NCI-H2227 (cell line): ENCODE results near the gene GSG1L.
A peak's percentile ranks its signal among the peaks of the same experiment; 100 is the strongest.
"Not testable (repeated sequence)": the region's sequence is repeated elsewhere in the genome, so short reads cannot be mapped to it uniquely, and the experiment has no call there.

ENCODE experiments used
- DNase-seq: peaks from one replicate; lab custom pipeline; 2025; ENCODE audit not compliant: unreplicated experiment; lab: John Stamatoyannopoulos, UW

GSG1L gene

DNA sequence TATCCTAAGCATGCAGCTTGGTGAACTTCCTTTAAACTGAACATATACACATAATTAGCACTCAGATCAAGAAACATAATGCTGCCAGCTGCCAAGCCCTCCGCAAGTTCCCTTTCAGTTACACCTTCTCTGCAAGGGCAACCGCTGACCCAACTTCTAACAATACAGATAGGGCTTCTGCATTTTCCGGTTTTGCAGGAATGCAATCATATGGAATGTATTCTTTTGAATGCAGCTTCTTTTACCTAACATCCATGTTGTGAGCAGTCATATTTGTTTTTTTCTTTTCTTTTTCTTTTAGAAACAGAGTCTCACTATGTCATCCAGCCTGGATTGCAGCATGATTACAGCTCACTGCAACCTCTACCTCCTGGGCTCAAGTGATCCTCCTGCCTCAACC lies 110.7 kb downstream of the GSG1L start:
- no peak for DNase-seq

DNA sequence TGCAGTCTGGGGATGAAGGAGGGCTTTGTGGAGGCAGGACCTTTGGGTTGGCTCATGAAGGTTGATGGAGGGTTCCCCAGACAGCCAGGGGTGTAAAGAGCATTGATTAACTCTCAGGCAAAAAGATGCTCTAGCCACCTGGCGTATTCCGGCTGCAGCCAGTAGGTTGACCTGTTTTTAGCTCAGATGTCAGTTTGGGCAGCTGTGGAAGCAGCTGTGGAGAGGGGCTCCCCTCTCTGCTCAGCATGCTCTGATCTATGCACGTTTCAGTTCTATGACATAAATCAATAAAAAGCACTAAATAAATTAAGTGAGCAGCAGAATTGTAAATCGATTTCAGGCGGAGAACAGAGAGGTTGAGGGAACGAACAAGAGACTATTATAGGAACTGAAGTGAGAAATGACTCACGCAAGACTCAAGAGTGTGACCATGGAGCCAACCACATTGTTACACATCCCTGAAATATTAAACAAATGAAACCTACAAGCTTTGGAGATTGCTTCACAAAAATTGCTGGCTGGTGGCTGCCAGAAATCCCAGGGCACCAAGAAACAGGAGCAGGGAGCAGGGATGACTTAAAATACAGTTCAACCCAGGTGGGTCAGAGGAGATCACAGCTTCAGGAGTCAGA lies 111.9 kb downstream of the GSG1L start:
- no peak for DNase-seq

DNA sequence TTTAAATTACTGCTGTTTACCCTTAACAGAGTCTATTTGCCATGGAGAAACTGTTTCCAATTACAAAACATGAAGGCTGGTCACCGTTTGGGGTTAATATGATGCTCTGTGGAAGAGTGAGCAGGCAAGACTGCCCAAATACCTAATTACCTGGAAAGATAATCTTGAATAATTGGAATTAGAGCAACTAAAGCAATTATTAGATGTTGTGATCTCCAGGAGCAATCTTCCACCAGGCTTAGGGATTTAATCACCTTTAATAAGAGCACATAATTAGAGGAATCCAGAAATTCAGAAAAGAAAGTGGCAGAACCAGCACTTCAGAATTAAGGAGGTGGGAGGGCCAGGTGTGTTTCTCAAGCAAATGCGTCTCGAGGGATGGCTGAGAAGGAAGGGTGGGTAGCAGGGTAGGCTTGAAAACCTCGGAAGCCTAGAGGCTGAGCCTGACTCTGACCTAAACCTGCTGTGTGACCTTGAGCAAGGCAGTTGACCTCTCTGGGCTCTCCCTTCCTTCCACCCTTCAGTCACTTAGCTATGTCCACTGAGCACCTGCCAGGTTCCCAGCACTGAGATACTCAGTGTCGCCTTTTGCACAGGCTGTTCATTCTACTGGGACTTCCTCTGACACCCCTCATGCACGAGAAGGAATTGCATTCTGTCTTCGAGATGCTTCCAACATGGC lies 113.2 kb downstream of the GSG1L start:
- DNase-seq = no peak

DNA sequence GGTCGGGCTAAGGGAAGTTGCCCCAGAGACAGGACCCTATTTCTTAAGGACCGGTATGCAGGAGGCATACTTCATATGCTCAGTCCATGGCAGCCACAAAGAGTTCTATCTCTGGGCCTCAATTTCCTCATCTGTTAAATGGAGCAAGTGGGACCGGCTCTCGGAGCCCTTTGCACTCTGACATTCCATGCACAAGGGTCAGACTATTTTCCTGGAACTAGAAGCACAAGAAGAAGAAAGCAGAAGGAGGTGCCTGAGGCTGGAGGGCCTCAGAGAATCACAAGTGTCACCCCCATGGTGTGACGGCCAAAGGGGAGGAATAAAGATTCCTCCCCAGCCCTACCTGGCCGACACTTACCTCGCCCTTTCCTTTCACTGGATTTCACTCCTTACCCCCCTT lies 115.8 kb downstream of the GSG1L start:
- DNase-seq = no peak

DNA sequence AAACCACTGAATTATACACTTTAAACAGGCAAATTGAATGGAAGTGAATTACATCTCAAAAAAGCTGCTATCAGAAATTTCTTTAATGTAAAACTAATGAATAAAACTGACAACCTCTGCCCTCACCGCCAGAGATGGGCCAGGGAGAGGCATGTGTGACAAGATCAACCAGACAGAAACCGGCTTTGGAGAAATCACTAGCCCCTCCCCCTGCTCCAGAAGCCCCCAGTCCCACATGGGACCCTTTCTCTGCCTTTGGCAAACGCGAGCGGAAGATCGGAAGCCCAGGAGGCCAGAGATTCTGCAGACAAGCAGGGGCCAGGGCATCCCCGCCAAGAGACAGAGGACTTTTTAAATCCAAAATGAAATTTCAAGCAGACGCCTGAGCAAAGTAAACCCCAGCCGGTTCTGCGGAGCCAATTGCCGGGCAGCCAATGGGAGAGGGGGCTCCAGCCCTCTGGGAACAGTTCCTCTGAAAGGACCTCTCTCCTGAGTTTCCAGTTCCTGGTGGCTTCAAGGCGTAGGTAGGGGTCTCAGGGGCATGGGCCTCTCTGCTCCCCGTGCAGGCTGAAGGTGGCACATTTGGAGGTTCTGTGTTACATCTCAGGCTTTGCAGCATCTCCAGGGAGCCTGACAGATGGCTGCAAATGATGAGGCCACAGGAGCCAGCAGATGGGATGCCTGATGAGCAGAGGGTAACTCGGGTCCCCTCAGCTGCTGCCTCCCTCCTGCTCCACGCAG lies 118.1 kb downstream of the GSG1L start:
- no peak for DNase-seq

DNA sequence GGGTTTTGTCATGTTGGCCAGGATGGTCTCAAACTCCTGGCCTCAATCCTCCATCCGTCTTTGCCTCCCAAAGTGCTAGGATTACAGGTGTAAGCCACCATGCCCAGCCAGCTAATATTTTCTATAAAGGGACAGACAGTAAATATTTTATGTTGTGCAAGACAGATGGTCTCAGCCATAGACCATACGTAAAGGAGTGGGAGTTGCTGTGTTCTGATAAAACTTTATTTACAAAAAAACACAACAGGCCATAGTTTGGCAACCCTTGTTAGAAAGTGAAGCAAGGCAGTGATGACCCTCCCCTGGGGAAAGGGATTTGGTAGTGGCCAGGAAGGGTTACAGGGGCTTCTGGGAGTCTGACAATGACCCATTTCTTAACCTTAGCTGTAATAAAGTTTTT lies 119.7 kb downstream of the GSG1L start:
- no peak for DNase-seq

DNA sequence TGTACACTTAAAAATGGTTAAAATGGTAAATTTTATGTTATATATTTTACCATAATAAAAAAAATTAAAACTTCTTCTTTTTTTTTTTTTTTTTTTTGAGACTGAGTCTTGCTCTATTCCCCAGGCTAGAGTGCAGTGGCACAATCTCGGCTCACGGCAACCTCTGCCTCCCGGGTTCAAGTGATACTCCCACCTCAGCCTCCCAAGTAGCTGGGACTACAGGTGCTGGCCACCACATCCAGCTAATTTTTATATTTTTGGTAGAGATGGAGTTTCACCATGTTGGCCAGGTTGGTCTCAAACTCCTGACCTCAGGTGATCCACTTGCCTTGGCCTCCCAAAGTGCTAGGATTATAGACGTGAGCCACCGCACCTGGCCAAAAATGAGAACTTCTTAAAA lies 121.4 kb downstream of the GSG1L start:
- not testable (repeated sequence) for DNase-seq

DNA sequence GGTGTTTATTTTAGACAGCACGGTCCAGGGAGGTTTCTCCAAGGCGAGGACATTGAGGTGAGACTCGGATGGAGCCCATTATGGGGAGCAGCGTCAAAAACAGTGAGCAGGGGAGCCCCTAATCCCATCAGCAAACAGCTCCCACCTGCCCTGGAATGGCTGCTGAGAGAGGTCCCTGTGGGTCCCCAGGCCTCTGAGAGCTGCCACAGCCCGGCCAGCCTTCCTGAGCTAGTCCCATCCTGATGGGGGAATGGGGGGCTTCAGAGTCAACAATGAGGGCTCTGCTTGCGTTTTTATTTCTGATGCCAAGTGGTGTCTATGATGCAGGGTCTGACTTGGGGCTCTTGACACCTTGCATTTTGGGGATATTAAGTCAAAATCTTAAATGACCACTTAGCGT lies 128.4 kb downstream of the GSG1L start:
- DNase-seq = no peak

DNA sequence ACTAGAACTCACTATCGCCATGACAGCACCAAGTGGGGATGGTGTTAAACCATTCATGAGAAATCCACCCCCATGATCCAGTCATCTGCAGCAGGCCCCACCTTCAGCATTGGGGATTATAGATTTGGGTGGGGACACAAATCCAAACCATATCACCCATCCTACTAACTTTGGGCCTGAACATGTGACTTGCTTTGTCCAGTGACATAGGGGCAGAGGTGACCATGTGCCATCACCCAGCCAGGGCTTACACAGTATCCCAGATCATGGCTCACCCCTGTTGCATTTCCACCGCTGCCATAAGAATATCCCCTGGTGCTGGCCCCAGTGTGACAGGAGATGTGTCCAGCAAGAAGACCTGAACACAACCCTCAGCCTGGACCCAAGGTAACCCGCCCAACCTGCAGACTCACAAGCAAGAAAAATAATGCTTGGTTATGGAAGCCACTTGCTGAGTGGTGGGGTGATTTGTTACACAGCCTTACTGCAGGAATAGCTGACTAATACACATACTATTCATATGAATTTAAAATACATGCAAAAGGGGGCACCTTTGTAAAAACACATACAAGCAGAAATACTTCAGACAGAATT lies 130.9 kb downstream of the GSG1L start:
- DNase-seq = no peak

DNA sequence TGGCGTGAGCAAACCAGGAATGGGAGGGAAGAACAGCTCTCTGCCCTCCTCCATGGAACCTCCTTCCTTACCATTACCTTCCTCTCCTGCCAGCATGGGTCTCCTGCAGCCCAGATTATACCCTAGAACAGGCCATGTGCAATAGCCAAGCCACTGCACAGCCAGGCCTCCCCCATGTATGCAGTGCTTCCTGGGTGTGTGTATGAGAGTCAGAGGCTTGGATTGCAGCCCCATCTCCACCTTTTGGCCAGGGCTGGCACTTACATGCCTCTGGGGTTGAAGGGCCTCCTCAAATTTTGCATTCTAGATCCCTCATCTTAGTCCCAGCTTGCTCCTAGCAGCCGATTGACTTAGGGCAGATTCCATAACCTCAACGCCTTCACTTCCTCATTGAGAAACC lies 133.7 kb downstream of the GSG1L start:
- no peak for DNase-seq

DNA sequence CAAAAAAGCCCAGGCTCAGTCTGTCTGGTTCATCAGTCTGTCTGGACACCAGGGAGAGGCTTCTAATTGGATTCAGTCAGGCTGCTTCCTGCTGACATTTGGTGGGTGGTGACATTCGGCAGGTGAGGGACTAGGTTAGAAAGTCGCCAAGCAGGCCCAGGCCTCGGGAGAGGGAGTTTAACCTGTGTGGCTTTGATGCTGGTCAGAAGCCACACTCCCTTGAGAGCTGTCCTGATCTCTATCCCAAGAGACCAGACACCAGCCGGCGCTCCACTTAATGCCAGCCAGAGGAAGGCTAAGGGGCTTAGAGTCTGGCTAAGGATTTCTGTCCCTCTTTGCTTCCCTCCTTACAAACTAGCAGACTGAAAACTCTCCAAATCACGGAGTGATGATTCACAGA lies 135.0 kb downstream of the GSG1L start:
- no peak for DNase-seq

DNA sequence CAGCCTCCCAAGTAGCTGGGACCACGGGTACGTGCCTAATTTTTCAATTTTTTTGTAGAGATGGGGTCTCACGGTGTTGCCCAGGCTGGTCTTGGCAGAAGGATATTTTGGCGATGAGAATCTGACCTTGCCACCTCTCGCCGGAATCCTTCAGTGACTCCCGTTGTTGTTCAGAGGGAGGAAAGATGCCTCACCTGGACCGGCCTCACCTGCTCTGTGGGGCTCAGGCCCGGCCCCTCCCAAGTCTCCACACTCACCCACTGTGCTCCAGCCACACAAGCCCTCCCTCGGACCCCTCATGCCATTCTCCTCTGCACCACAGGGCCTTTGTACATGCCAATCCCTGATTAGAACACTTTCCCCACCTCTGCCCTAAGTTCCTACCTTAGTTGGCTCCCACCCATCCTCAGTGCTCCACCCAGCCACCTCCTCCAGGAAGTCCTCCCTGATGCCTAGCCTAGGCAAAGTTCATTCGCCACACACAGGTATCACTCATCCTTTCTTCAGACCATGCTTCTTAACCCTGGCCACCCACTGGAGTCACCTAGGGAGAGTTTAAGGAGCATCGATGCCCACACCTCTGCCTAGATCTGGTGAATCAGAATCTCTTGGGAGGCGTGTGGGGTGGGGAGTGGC lies 136.1 kb downstream of the GSG1L start:
- no peak for DNase-seq

DNA sequence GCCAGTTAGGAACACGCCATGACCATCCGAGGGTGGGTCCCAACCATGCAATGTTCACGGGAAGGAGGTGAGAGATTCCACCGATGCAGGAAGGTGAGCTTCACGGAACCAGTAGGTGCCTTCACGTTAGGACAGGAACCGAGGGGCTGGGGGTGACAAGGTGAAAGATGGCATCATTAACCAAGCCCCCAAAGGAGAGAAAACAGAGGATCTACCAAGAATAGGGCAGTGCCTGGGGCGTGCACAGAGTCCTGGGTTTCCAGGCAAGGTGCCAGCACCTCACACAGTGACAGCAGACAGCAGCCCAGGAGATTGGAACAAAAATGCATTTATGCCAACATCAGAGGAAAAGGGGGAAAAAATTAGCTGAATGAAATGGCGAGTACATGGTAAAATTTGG lies 137.9 kb downstream of the GSG1L start:
- no peak for DNase-seq

DNA sequence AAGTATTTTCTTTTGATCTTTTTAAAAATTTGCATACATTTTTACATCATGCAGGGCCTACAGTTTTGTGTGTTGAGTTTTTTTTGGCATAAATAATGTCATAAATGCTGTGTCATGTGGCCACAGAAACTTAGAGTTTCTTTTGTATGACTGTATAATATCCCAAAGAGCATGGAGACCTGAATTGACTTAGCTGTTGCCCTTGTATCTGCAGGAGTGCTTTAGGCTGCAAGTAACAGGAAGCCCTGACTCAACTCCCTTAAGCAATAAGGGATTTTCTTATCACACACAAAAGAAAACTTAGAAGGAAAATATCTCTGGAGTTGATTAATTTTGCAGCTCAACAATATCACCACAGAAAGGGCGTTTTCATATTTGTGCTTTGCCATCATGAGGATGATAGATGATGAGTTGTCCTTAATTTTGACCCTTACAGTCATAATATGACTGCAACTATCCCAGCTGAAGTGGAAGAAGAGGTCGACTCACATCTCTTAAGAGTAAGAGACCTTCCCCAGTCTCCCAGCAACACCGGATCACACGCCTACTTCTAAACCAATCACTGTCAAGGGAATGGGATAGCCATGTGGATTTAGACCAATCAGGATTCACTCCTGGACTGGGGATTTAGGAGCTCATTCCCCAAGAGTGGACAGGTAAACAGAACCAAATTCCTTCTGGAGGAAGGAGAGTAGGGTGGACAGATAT lies 138.9 kb downstream of the GSG1L start:
- no peak for DNase-seq

DNA sequence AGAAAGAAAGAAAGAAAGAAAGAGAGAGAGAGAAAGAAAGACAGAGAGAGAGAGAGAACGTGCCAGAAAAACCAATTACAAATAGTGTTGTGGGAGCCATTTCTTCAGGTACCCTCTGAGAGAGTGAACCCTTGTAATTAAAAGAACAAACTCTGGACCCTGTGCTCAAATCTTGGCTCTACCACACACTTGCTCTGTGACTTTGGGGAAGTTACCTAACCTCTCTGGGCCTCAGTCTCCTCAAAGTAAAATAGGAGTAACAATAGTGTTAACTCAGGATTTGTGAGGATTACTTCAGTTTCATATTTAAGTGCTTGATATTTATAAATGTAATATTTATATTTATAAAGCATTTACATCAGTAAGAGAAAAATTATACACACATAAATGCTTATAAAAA lies 139.8 kb downstream of the GSG1L start:
- DNase-seq = no peak

DNA sequence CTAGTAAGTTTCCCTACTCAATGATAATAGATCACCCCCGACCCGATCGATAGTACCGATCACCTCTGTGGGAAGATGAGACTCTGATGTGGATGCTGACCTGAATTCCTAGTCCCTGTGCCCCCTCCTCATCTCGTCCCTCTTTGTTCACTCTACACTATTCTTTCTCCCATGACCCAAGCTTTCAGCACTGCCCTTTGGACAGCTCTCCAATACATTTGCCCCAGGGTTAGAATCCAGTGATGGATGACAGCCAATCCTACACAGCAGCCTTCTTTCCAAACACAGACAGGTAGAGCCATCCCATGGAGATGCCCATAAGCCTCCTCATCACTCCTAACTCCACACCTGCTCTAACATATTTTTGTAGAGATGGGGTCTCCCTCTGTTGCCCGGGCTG lies 141.1 kb downstream of the GSG1L start:
- DNase-seq = no peak

DNA sequence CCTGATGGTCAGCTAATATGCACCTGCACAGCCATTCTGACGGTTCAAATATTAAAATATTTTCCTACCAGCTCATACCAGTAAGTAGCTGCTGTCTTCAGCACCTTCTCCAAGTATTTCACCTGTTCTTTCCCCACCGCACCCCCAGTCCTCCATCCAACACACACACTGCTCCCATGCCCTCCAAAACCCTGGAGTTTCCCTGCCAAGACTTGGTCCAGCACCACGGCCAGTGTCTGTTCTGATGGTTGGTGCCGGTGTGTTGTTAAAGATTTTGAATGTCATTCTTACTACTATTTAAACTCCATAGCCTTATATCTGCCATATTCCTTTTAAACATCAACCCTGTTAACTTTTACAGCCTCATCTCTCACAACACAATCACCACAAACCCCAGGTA lies 142.4 kb downstream of the GSG1L start:
- no peak for DNase-seq

DNA sequence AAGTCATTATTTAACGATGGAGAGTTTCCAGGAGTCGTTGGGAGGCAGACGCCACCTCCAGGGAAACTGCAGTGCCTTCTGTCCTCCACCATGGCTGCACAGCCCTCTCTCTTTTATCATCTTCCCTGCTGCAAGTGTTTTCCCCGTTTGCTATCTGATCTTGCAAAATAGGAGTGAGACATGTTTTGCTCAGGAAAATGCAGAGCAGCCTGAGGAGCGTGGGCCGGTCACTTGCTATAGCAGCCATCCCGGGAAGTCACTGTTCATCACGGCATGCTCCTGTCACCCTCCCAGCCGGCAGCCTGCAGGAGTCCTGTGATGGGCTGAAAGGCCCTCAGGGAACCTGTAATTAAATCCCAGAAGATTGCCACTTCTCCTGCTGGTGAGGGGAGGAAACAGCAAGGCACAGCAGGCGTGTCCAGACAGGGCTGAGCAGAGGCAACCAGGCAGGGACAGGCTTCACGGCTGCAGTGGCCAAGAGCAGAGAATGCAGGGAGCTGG lies 143.1 kb downstream of the GSG1L start:
- DNase-seq = peak; percentile 92

DNA sequence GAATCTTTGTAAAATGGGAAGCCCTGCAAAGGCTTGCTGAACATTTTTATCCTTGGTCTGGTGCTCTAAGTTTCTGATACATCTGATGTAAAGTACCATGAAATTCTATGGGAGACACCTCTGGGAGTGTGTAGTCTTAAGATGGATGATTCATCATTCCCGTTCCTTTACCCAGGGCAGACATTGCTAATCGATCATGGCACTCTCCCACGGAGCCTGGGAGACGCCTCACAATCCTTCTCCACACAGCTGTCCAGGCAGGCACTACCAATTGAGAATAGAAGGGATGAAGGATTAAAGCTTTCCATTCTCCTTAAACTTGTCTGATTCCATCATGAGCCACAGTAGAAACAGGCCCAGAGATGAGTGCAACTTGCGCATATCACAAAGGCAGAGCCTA lies 144.8 kb downstream of the GSG1L start:
- DNase-seq = no peak

DNA sequence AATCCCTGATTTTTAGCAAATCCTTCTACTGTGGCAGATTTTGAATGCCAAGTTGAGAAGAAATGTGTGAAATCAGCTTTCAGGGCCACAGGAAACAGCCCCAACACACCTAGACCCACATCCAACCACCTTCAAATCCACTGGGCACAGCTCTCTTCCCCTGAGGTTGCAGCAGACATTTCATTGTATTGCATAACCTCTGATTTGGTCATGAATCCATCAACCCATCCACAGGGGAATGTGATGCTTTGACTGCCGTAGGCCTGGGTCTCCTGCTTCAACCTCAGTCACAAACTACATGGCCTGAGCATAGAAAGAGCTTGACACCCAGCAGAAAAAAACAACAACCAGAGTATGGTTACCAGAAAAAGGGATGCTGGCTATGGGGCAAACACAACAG lies 145.6 kb downstream of the GSG1L start:
- DNase-seq = no peak

DNA sequence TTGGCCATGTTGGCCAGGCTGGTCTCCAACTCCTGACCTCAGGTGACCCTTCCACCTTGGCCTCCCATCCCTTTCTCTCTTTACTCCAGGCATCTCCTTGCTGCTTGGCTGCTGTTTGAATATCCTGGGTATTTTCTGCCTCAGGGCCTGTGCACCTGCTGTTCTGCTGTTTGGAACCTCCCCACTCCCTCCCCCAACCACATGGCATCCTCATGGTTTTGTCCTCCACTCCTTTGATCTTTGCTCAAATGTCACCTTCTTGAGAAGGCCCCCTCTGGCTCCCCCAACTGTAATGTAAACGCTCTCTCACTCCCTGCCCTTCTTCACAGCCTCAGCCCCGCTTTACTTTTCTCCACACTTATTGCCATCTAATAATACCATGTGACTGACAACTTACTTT lies 152.0 kb downstream of the GSG1L start:
- DNase-seq = no peak
